Left forelimb (tissue), 1 donor: Measurements from ENCODE around the gene NDUFB7.
A peak's percentile ranks its signal among the peaks of the same experiment; 100 is the strongest.
"Not testable (repeated sequence)": the region's sequence is repeated elsewhere in the genome, so short reads cannot be mapped to it uniquely, and the experiment has no call there.

ENCODE experiments used
- DNase-seq: peaks from one replicate; pipeline ENCODE4 v3.0.0-alpha.2; 2018; ENCODE audit warnings: low spot score

NDUFB7 gene

DNA sequence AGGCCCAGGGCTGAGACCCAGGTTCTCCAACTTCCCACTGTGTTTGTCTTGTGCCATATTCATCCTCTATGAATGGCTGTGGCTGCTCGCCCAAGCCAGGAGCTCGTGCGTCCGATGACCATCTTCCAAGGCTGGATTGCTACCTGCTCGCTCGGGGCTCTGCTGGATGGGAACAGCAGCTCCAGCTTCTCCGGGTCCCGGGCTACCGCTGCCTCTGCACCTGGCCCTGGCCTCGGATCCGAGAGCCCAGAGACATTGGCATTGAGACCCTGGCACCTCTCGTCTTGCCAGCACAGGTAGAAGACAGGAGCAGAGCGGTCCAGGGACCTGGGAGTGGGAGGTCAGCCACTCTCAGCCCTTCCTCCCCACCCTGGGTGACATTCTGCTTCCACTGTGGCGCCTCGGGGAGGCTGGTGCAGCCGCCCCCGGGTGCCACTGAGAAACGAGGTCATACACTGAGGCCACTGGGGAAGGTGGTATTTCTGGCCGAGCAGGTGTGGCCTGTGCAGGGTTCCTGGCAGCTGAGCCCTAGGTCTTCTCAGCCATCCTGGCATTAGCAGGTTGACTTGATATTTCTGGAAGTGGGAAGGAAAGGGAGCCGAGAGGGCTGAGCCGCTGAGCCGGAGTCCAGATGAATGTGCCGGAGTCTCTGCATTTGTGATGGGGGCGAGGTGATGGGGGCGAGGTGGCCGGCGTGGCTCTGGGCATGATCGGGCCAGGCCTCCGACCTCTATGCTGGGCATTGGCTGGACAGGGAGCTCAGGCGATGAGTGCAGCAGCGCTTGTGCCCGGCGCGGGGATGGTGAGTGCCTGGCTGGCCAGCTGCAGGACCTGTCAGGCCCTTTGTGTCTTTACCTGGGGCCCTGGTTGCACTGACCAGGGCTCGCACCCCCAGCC is 18.6 kb downstream of the NDUFB7 start:
- no peak for DNase-seq

DNA sequence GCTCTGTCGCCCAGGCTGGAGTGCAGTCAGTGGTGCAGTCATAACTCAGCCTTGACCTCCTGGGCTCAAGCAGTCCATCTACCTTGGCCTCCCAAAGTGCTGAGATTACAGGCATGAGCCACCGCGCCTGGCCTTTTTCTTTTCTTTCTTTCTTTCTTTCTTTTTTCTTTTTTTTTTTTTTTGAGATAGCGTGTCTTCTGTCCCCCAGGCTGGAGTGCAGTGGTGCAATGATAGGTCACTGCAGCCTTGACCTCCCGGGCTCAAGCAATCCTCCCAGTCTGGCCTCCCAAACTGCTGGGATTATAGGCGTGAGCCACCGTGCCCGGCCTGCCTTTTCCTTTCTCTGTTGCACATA is 19.9 kb downstream of the NDUFB7 start:
- not testable (repeated sequence) for DNase-seq

- not testable (repeated sequence) for DNase-seq
Measured at GRCh38 chr19:14551134-14552005, 20.5 kb downstream of the NDUFB7 start.

GRCh38 chr19:14550201-14550754 is 21.6 kb downstream of the NDUFB7 start:
- DNase-seq: no peak

DNA sequence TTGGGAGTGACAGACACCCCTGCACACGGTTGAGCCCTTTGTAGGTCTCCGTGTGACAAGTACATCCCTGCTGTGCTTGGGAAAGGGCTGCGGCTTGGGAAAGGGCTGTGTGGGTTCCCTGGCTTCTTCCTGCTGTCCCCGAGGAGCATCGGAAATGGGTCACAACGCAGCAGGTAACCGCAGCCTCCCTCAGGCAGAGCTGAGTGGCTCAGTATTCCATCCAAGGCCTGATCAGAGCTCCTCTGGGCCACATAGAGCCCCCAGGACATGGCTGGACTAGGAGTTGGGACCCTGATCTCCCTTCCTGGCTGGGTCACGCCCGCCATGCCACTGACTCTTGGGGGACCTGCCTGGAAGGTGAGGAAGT is 26.2 kb downstream of the NDUFB7 start:
- no peak for DNase-seq

- DNase-seq: no peak
Measured at GRCh38 chr19:14544977-14545715, 26.7 kb downstream of the NDUFB7 start.

DNA sequence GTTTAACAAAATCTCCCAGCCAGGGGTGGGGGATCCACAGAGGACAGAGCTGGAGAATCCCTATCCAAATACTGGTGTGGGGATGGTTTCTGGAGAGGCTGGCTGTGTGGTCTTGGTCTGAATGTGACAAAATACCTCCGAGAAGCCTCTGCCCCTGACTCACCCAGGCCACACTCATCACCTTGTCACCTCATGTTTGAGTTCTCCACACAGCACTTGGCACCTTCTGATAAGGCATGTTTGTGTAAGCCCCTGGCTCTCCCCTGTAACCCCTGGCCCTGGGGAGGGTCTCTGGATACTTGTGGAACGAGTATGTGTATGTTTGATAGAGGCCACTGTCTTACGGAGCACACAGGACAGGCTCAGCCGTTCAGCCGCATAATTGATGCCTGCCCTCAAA is 27.8 kb downstream of the NDUFB7 start:
- DNase-seq: no peak

DNA sequence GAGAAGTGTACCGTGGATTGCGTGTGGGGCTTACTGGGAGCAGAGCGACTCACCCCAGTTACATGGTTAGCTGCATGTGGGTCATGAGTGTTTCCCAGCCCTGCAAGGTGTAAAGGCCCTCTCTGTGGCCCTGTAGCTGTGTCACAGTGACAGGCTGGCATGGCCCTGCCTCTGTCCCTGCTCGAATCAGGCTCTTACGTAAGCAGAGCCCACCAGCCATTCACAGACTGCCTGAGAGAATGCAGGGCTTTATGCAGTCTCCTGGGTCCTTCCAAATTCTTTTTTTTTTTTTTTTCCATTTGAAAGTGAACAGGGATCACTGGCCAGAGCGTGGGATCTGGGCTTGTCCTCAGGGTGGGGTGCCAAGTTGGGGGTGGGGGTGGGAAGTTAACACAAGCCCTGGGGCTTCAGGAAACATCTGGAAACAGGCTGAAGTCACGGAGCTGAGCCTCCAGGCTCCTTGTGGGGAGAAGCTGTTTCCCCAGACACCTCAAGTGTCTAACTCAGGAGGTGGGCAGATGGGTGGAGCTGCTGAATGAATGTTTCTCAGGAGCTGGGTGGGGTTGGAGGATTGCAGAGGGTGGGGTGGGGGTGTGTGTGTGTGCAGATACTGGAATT is 29.0 kb downstream of the NDUFB7 start:
- no peak for DNase-seq

- not testable (repeated sequence) for DNase-seq
Measured at GRCh38 chr19:14541979-14542378, 29.9 kb downstream of the NDUFB7 start.

GRCh38 chr19:14540741-14541525 is 30.9 kb downstream of the NDUFB7 start:
- DNase-seq: no peak

GRCh38 chr19:14536926-14537692 is 34.8 kb downstream of the NDUFB7 start:
- no peak for DNase-seq

DNA sequence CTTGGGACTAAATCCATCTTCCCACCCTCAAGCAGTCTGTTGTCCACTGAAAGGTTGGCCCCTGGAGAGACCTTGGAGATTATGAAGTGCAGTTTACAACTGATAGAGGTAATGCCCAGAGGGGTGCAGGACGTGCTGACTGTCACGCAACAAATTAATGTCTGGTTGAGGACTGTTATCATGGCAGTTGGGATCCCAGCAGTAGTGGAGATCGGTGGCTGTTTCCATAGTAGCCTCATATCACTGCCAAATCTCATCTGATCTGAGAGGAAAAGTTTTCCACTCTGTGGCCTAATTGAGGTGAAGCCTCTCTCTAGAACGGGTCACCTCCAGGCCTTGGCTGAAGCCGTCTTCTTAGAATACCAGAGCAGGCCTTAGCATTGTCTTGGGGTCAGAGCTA is 38.4 kb downstream of the NDUFB7 start:
- DNase-seq: no peak

- DNase-seq: no peak
Measured at GRCh38 chr19:14530506-14530905, 41.4 kb downstream of the NDUFB7 start.

GRCh38 chr19:14530005-14530348 is 41.9 kb downstream of the NDUFB7 start:
- DNase-seq: no peak

- DNase-seq: peak; percentile 99
Measured at GRCh38 chr19:14529254-14530004, 42.4 kb downstream of the NDUFB7 start, which contains the start of gene TECR. TSS of gene TECR (plus strand) at chr19:14529594. CDS start at chr19:14529697, 103 bp downstream.

DNA sequence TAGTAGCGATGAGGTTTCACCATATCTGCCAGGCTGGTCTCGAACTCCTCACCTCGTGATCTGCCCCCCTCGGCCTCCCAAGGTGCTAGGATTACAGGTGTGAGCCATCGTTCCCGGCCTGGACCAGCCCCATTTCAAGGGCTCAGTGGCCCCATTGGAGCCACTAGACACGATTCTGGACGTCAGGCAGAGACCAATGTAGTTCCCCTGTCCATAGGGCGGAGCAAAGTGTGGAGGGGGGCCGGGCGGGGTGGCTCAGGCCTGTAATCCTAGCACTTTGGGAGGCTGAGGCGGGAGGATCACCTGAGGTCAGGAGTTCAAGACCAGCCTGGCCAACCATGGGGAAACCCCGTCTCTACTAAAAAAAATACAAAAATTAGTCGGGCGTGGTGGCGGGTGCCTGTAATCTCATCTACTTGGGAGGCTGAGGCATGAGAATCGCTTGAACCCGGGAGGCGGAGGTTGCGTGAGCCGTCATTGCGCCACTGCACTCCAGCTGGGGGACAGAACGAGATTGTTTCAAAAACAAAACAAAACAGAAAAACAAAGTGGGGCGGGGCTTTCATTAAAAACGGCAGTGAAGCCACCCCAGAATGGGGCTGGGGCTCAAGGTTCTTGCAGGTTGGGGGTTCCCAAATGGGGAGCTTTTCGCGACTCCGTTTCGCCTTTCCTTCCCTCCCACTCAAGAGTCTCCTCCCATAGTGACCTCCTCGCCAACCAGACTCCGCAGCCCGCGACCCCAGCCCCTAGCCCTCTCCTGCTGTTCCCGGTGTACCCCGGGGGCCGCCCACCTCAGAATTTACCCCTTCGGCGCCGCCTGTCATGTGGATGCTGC is 43.2 kb downstream of the NDUFB7 start:
- DNase-seq: no peak

DNA sequence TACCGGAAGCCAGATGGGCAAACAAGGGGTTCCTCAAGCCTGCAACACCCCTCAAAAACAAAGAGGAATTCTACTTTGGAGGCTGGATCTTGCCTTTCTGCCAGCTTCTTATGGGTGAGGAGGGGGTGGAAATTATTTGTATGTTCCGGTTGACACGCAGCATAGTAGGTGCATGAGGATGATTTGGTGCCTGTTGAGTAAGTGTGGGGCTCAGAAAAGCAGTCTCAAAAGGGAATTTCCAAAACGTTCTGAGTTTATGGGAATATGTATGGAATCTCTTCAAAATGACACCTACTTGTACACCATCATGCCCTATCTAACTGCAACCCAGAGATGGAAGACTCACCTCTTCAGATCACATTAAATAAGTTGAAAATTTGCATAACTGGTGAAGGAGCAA is 45.4 kb downstream of the NDUFB7 start:
- no peak for DNase-seq

- DNase-seq: no peak
Measured at GRCh38 chr19:14525729-14526128, 46.1 kb downstream of the NDUFB7 start.
